Measurements from ENCODE around the gene CABP7.

Gene CABP7

GRCh38 chr22:29780748-29781676 is 61.2 kb downstream of the CABP7 start:
- DNase-seq, result no peak

All from NCI-H1694 treated with DMSO at 0.1 percent for 48 hours (cell line).